K562 (cell line): ENCODE results near the gene UNC45B. TPM values are rescaled to one million over a fixed set of nuclear protein-coding genes. Genes with fewer than 3 reads are reported as not detected.

Experiments
- ARID1B ChIP-seq: fragments of 450-650 bp; IDR thresholded peaks from 2 replicates; pipeline ENCODE4 v1.6.1; 2016; ENCODE audit warnings: antibody characterized with exemption, mild to moderate bottlenecking, inconsistent platforms
- ATF7 ChIP-seq: fragments of 450-650 bp; IDR thresholded peaks from 2 replicates; pipeline ENCODE4 v1.7.1; 2014; ENCODE audit warnings: mild to moderate bottlenecking, moderate library complexity
- CHD2 ChIP-seq: IDR thresholded peaks from 2 replicates; pipeline ENCODE4 v1.6.1; 2011; ENCODE audit warnings: low read depth, low read length
- CTBP1 ChIP-seq: fragments of 450-650 bp; IDR thresholded peaks from 2 replicates; pipeline ENCODE4 v1.6.1; 2016; ENCODE audit warnings: borderline replicate concordance
- DMBX1 ChIP-seq: fragments of 250-450 bp; sonication (Bioruptor Pico); IDR thresholded peaks from 2 replicates; pipeline ENCODE4 v1.8.0; 2022; ENCODE audit warnings: inconsistent platforms, mild to moderate bottlenecking, moderate library complexity, borderline replicate concordance
- FOS ChIP-seq: IDR thresholded peaks from 3 replicates; pipeline ENCODE4 v1.6.1; 2011; ENCODE audit not compliant: insufficient read length; ENCODE audit errors: extremely low read depth
- KDM2B ChIP-seq: fragments of 250-450 bp; sonication (Bioruptor Pico); IDR thresholded peaks from 2 replicates; pipeline ENCODE4 v1.8.0; 2021; ENCODE audit warnings: mild to moderate bottlenecking, moderate library complexity
- L3MBTL2 ChIP-seq: fragments of 450-650 bp; IDR thresholded peaks from 2 replicates; pipeline ENCODE4 v1.6.1; 2016; ENCODE audit warnings: mild to moderate bottlenecking, moderate library complexity
- MEIS2 ChIP-seq: fragments of 450-650 bp; IDR thresholded peaks from 2 replicates; pipeline ENCODE4 v1.6.1; 2014; ENCODE audit warnings: mild to moderate bottlenecking; ENCODE audit not compliant: partially characterized antibody
- MTA3 ChIP-seq: fragments of 450-650 bp; formaldehyde crosslinking; IDR thresholded peaks from 2 replicates; pipeline ENCODE4 v1.6.1; 2017; ENCODE audit warnings: mild to moderate bottlenecking, borderline replicate concordance
- PPARD ChIP-seq: fragments of 250-450 bp; sonication (Bioruptor Pico); IDR thresholded peaks from 2 replicates; pipeline ENCODE4 v1.8.0; 2022; ENCODE audit warnings: inconsistent platforms, mild to moderate bottlenecking, moderate library complexity
- RAD51 ChIP-seq: fragments of 450-650 bp; IDR thresholded peaks from 2 replicates; pipeline ENCODE4 v1.7.1; 2016; ENCODE audit warnings: low read depth, mild to moderate bottlenecking, borderline replicate concordance
- SIN3A ChIP-seq, 2 experiments: fragments of 150-350 bp in 1 of 2; IDR thresholded peaks; 2 replicates each; pipeline ENCODE4 v1.6.1; 2011 to 2016; ENCODE audit warnings: borderline replicate concordance in 2 of 2, low read depth in 2 of 2, low read length in 2 of 2, mild to moderate bottlenecking in 2 of 2, moderate library complexity in 2 of 2; ENCODE audit not compliant: control insufficient read depth in 1 of 2
- SMAD2 ChIP-seq: fragments of 150-350 bp; IDR thresholded peaks from 2 replicates; pipeline ENCODE4 v1.6.1; 2014; ENCODE audit warnings: low read depth, mild to moderate bottlenecking, low read length
- SMAD4 ChIP-seq: fragments of 250-450 bp; sonication (Bioruptor Pico); conservative IDR thresholded peaks from 2 replicates; pipeline ENCODE4 v1.8.0; 2021; ENCODE audit warnings: inconsistent platforms, mild to moderate bottlenecking, moderate library complexity
- SP2 ChIP-seq: IDR thresholded peaks from 2 replicates; pipeline ENCODE4 v1.6.1; 2011; ENCODE audit warnings: mild to moderate bottlenecking, low read depth, low read length, moderate library complexity; ENCODE audit not compliant: poor library complexity, severe bottlenecking; ENCODE audit errors: extremely low read depth
- SPI1 ChIP-seq: IDR thresholded peaks from 2 replicates; pipeline ENCODE4 v1.6.1; 2011; ENCODE audit warnings: low read depth, low read length, control low read depth, borderline replicate concordance
- TEAD1 ChIP-seq, 2 experiments: fragments of 450-650 bp in 1 of 2; sonication (generic) in 1 of 2; formaldehyde crosslinking; IDR thresholded peaks; 2 replicates each; pipeline versions ENCODE4 v1.4.0 to v1.8.0; 2020 to 2022; ENCODE audit warnings: mild to moderate bottlenecking in 2 of 2, missing genetic modification reagents in 1 of 2
- ZNF197 ChIP-seq: fragments of 200-800 bp; sonication (Bioruptor generic); IDR thresholded peaks from 2 replicates; pipeline ENCODE4 v1.6.1; 2016; ENCODE audit warnings: low read depth, missing genetic modification characterization, missing compliant biosample characterization
- ZNF830 ChIP-seq: fragments of 250-450 bp; sonication (Bioruptor Pico); IDR thresholded peaks from 2 replicates; pipeline ENCODE4 v1.5.0; 2021; ENCODE audit warnings: mild to moderate bottlenecking
- polyA plus RNA-seq, 8 experiments: library from polyadenylated mRNA; depleted of rRNA in 4 of 8; stranded (reverse) in 5 of 8; unstranded in 3 of 8; fragments of >200 nt; fragmentation: Nextera tagmentation in 2 of 8; fragmentation: Illumina TruSeq in 1 of 8; extraction: Ambion mirVana in 2 of 8; extraction: Trizol in 1 of 8; gene quantifications; 2 replicates each; pipeline versions ENCODE4 v1.2.1 to v1.2.3, GENCODE V29; 2011 to 2014; ENCODE audit warnings: inconsistent platforms in 1 of 8, missing spikeins in 1 of 8
- total RNA-seq, 7 experiments: library from RNA; depleted of rRNA in 6 of 7; stranded (reverse); fragments of >200 nt in 6 of 7; fragmentation: Illumina TruSeq in 2 of 7; extraction: Trizol in 2 of 7; gene quantifications; 2 replicates each; pipeline versions ENCODE4 v1.2.1 to v1.2.3, GENCODE V29; 2011 to 2021; ENCODE audit warnings: low replicate concordance in 1 of 7
- TF ChIP-seq, protein P1 (sequence below): IDR thresholded peaks from 2 replicates; pipeline ENCODE4 v1.6.1; 2011; ENCODE audit warnings: borderline replicate concordance, low read depth, mild to moderate bottlenecking, moderate library complexity, low read length; ENCODE audit not compliant: insufficient read depth, poor library complexity, severe bottlenecking
- TF ChIP-seq, protein P2 (sequence below): fragments of 250-450 bp; sonication (Bioruptor Pico); IDR thresholded peaks from 2 replicates; pipeline ENCODE4 v1.8.0; 2021; ENCODE audit warnings: mild to moderate bottlenecking, moderate library complexity

The UNC45B gene
- total and polyA plus RNA-seq, 9 of the 15 experiments (the other 6 are each of a cell fraction or from before 2014, with no cell fraction given): not detected

DNA sequence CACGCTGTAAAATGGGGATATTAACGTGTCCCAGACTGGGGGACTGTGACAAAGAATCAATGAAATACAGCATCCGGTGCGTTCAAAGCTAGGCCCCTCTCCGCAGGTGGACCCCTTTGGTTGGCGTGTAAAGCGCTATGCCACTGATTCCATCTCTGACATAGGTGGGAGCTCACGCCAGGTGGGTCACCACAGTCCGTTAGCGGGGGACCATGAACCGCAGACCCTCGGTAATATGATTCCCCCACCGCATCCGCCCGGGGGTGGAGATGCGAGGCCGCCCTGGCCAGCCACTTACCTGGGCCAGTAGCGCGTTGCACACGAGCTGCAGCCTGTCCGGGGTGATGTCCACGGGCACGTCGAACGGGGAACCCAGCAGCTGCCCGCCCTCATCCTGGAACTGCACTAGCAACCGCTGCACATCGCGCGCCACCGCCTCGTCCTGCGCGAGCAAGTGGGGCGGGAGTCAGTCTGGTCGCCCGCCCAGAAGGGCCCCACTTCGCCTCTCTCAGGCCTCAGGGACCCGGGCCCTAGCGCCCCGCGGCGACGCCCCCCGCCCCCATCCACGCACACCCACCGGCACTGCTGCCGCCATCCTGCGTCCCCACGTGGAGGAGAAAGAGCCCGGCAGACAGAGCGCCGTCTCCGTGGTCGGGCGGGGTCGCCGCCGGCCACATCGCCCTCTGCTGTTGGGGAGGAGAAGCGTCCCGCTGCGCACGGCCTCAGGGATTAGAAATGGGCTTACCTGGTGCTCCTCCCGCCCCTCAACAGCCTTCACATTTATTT, 5.7 kb upstream of the UNC45B start, which contains the start of gene NLE1 (continued):
- TF ChIP-seq, protein P1, sequence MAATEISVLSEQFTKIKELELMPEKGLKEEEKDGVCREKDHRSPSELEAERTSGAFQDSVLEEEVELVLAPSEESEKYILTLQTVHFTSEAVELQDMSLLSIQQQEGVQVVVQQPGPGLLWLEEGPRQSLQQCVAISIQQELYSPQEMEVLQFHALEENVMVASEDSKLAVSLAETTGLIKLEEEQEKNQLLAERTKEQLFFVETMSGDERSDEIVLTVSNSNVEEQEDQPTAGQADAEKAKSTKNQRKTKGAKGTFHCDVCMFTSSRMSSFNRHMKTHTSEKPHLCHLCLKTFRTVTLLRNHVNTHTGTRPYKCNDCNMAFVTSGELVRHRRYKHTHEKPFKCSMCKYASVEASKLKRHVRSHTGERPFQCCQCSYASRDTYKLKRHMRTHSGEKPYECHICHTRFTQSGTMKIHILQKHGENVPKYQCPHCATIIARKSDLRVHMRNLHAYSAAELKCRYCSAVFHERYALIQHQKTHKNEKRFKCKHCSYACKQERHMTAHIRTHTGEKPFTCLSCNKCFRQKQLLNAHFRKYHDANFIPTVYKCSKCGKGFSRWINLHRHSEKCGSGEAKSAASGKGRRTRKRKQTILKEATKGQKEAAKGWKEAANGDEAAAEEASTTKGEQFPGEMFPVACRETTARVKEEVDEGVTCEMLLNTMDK: peak; percentile 96
- TF ChIP-seq PPARD (CRISPR knock-in tag) (no peak), L3MBTL2 (peak; percentile 68), ZNF197 (CRISPR knock-in tag) (no peak), SIN3A (IDR thresholded peaks at IDR 0.05; ENCODE audit: borderline replicate concordance in 2 of 2, control insufficient read depth in 1 of 2, low read depth in 2 of 2, low read length in 2 of 2) (peak; percentile 97 to 100), MEIS2 (no peak), TEAD1 (CRISPR knock-in tag; IDR thresholded peaks at IDR 0.05) (peak in 1 of 2 experiments; percentile 63; a peak in 1 of 4 replicates), ZNF830 (CRISPR knock-in tag) (no peak), SMAD2 (no peak), SPI1 (no peak), RAD51 (no peak), KDM2B (no peak), MTA3 (peak; percentile 70; the same call in 1 of the 2 replicates), ATF7 (peak; percentile 51; the same call in 1 of the 2 replicates), SP2 (peak; percentile 98), CHD2 (peak; percentile 42; the same call in 1 of the 2 replicates), CTBP1 (0 out of 2 replicates have a peak, but pooled peaks have one; percentile 62), ARID1B (0 out of 2 replicates have a peak, but pooled peaks have one; percentile 21), SMAD4 (CRISPR knock-in tag) (peak; percentile 83), FOS (no peak), DMBX1 (CRISPR knock-in tag) (no peak)
- TF ChIP-seq, protein P2, sequence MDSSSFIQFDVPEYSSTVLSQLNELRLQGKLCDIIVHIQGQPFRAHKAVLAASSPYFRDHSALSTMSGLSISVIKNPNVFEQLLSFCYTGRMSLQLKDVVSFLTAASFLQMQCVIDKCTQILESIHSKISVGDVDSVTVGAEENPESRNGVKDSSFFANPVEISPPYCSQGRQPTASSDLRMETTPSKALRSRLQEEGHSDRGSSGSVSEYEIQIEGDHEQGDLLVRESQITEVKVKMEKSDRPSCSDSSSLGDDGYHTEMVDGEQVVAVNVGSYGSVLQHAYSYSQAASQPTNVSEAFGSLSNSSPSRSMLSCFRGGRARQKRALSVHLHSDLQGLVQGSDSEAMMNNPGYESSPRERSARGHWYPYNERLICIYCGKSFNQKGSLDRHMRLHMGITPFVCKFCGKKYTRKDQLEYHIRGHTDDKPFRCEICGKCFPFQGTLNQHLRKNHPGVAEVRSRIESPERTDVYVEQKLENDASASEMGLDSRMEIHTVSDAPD (CRISPR knock-in tag): no peak
